Mesendoderm (in vitro differentiated cells): ENCODE measurements around the gene FUT2.
A peak's percentile ranks its signal among the peaks of the same experiment; 100 is the strongest.

ENCODE experiments used
- DNase-seq: peaks from one replicate; pipeline ENCODE4 v3.0.0; 2013
- H2AK5ac ChIP-seq: 2 replicates; pipeline ENCODE4 v1.6.1; 2013; ENCODE audit warnings: low read length, inconsistent platforms
- H2BK120ac ChIP-seq: 2 replicates; pipeline ENCODE4 v1.6.1; 2013; ENCODE audit warnings: low read depth, mild to moderate bottlenecking, low read length, moderate library complexity, mixed read lengths
- H2BK15ac ChIP-seq: replicated peaks from 2 replicates; pipeline ENCODE4 v1.6.1; 2013; ENCODE audit warnings: low read depth, mild to moderate bottlenecking, moderate library complexity
- H2BK5ac ChIP-seq: 2 replicates; pipeline ENCODE4 v1.6.1; 2013; ENCODE audit warnings: low read length, inconsistent platforms
- H3K18ac ChIP-seq: 2 replicates; pipeline ENCODE4 v1.6.1; 2013; ENCODE audit warnings: mild to moderate bottlenecking, low read length, mixed read lengths
- H3K23ac ChIP-seq: one replicate; pipeline ENCODE4 v1.6.1; 2013; ENCODE audit warnings: low read length
- H3K27ac ChIP-seq: 2 replicates; pipeline ENCODE4 v1.5.1; 2013; ENCODE audit warnings: low read depth, mild to moderate bottlenecking, inconsistent platforms, low read length, moderate library complexity
- H3K27me3 ChIP-seq: 2 replicates; pipeline ENCODE4 v1.6.1; 2013; ENCODE audit warnings: low read length, control low read depth, mild to moderate bottlenecking, inconsistent platforms; ENCODE audit not compliant: insufficient read depth, poor library complexity
- H3K36me3 ChIP-seq: 2 replicates; pipeline ENCODE4 v1.6.1; 2013; ENCODE audit warnings: low read length, inconsistent platforms; ENCODE audit not compliant: control insufficient read depth, insufficient read depth
- H3K4ac ChIP-seq: one replicate; pipeline ENCODE4 v1.6.1; 2013; ENCODE audit warnings: low read depth, mild to moderate bottlenecking, low read length, moderate library complexity
- H3K4me1 ChIP-seq: 2 replicates; pipeline ENCODE4 v1.6.1; 2013; ENCODE audit warnings: low read depth, low read length, inconsistent platforms; ENCODE audit not compliant: control insufficient read depth
- H3K4me2 ChIP-seq: 2 replicates; pipeline ENCODE4 v1.6.1; 2013; ENCODE audit warnings: low read length
- H3K4me3 ChIP-seq: 2 replicates; pipeline ENCODE4 v1.5.1; 2013; ENCODE audit warnings: mild to moderate bottlenecking, low read length
- H3K56ac ChIP-seq: one replicate; pipeline ENCODE4 v1.6.1; 2013; ENCODE audit warnings: low read length
- H3K79me1 ChIP-seq: 2 replicates; pipeline ENCODE4 v1.6.1; 2013; ENCODE audit warnings: low read length, inconsistent platforms
- H3K79me2 ChIP-seq: 2 replicates; pipeline ENCODE4 v1.6.1; 2013; ENCODE audit warnings: mild to moderate bottlenecking, low read length; ENCODE audit not compliant: control insufficient read depth, insufficient read depth
- H3K9ac ChIP-seq: 2 replicates; pipeline ENCODE4 v1.6.1; 2013; ENCODE audit warnings: low read length, inconsistent platforms
- H4K5ac ChIP-seq: one replicate; pipeline ENCODE4 v1.6.1; 2013; ENCODE audit warnings: low read length
- H4K8ac ChIP-seq: one replicate; pipeline ENCODE4 v1.6.1; 2013; ENCODE audit warnings: low read depth, mild to moderate bottlenecking, control low read depth, low read length, moderate library complexity
- WGBS: extraction: QIAGEN DNeasy Blood & Tissue Kit; methylation state at CpG from one replicate; pipeline ENCODE4 v1.1.7; 2013; ENCODE audit warnings: low lambda C conversion rate, missing lambda C conversion rate; ENCODE audit not compliant: insufficient coverage; ENCODE audit errors: extremely low coverage; 5-methylcytosine and 5-hydroxymethylcytosine counted together

Gene FUT2

DNA sequence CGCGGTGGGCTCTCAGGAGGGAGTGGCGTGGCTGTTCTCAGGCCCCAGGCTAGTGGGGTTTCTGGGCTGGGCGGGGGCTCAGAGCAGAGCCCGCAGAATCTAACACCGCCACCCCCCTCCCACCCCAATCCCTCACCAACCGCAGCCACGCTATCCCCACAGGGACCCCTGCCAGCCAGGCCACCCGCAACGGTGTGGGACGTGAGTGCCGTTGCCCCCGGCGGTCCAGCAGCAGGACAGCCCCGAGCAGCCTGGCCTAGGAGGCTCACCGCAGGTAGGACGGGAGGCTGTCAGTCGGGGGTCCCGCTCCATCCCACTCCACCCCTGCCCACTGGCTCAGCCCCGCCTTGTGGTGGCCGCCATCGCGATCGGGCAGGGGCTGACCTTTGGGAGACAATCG, 22.8 kb upstream of the FUT2 start, which contains the start of gene NTN5:
Gene NTN5, minus strand, starts transcription at position 24 of the 400 bp plus-strand sequence. CDS start 2,031 bp downstream, outside the sequence.
- H3K4me2 ChIP-seq = no peak within 1 kb of the TSS
- no peaks in the 10 kb centered on the region for H3K79me2 ChIP-seq
- no CpG with 5 or more reads among the region's 25 CpGs for WGBS
- peak within 1 kb of the TSS; percentile 8 for H3K9ac ChIP-seq
- no peak within 1 kb of the TSS for H3K4me3 ChIP-seq
- H3K4ac ChIP-seq = no peak within 1 kb of the TSS
- H2BK120ac ChIP-seq = no peak within 1 kb of the TSS
- H3K56ac ChIP-seq = peak within 1 kb of the TSS; percentile 34
- no peak within 1 kb of the TSS for H4K8ac ChIP-seq
- no peaks in the 10 kb centered on the region for H3K36me3 ChIP-seq
- H4K5ac ChIP-seq = no peak within 1 kb of the TSS
- H2AK5ac ChIP-seq = no peak within 1 kb of the TSS
- H2BK15ac ChIP-seq = no peak within 1 kb of the TSS
- H3K79me1 ChIP-seq = no peaks in the 10 kb centered on the region
- H3K27me3 ChIP-seq = no peaks in the 10 kb centered on the region
- no peak within 1 kb of the TSS for H2BK5ac ChIP-seq
- no peak for DNase-seq
- H3K23ac ChIP-seq = no peak within 1 kb of the TSS
- H3K27ac ChIP-seq = no peak within 1 kb of the TSS
- H3K18ac ChIP-seq = no peak within 1 kb of the TSS
- H3K4me1 ChIP-seq = no peaks in the 10 kb centered on the region

DNA sequence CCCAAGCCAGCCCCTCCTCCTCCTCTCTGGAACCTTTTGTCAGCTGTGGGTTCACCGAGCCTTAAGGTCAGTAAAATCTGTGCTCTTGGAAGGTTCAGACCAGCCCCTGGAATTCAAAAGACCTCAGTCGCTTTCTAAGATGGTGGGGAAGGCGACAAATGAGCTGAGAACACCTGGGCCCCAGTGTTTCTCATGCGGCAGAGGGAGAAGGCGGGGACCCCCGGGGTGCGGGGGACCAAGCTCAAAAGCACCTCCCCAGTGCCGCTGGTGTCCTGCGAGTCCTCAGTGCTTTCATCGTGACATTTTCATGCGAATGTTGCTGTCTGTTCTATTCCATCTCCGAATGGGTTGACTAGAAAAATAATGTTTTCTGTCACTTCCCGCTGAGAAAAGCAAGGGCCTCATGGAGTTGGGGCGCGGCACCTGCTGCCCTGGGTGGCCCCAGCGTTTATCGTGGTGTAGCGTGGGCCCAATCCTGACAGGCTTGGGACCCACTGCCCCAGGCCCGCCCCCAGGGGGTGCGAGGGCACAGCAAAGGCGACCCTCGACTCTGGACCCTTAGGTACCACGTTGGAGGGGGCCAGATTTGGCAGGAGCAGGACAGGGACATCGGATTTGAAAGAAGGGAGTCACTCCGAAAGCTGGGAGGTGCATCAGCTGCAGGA, 22.2 kb upstream of the FUT2 start:
- no peaks in the 10 kb centered on the region for H3K36me3 ChIP-seq
- H3K4me2 ChIP-seq = no peak overlapping the region
- no peaks in the 10 kb centered on the region for H3K4me1 ChIP-seq
- WGBS = no CpG with 5 or more reads among the region's 25 CpGs
- H4K8ac ChIP-seq = no peak overlapping the region
- no peaks in the 10 kb centered on the region for H3K79me1 ChIP-seq
- no peaks in the 10 kb centered on the region for H3K27me3 ChIP-seq
- H3K18ac ChIP-seq = no peak overlapping the region
- peak overlapping the region; percentile 8 for H3K9ac ChIP-seq
- no peak overlapping the region for H3K4ac ChIP-seq
- no peak overlapping the region for H4K5ac ChIP-seq
- no peak overlapping the region for H2BK120ac ChIP-seq
- H2BK5ac ChIP-seq = no peak overlapping the region
- no peak overlapping the region for H3K4me3 ChIP-seq
- no peak overlapping the region for H2AK5ac ChIP-seq
- no peaks in the 10 kb centered on the region for H3K79me2 ChIP-seq
- DNase-seq = no peak
- H2BK15ac ChIP-seq = no peak overlapping the region
- H3K56ac ChIP-seq = peak overlapping the region; percentile 34
- H3K23ac ChIP-seq = no peak overlapping the region
- no peak overlapping the region for H3K27ac ChIP-seq

GRCh38 chr19:48674216-48674809, 21.5 kb upstream of the FUT2 start:
- H4K8ac ChIP-seq = no peak overlapping the region
- H3K27ac ChIP-seq = no peak overlapping the region
- no peaks in the 10 kb centered on the region for H3K79me1 ChIP-seq
- no peaks in the 10 kb centered on the region for H3K36me3 ChIP-seq
- H2BK120ac ChIP-seq = no peak overlapping the region
- no peaks in the 10 kb centered on the region for H3K27me3 ChIP-seq
- H4K5ac ChIP-seq = no peak overlapping the region
- H2BK15ac ChIP-seq = no peak overlapping the region
- WGBS = no CpG with 5 or more reads among the region's 19 CpGs
- H2BK5ac ChIP-seq = no peak overlapping the region
- no peaks in the 10 kb centered on the region for H3K79me2 ChIP-seq
- no peaks in the 10 kb centered on the region for H3K4me1 ChIP-seq
- no peak overlapping the region for H3K4me2 ChIP-seq
- H2AK5ac ChIP-seq = no peak overlapping the region
- H3K4me3 ChIP-seq = no peak overlapping the region
- H3K23ac ChIP-seq = no peak overlapping the region
- H3K4ac ChIP-seq = no peak overlapping the region
- no peak overlapping the region for H3K9ac ChIP-seq
- peak overlapping the region; percentile 28 for H3K56ac ChIP-seq
- no peak overlapping the region for H3K18ac ChIP-seq
- no peak for DNase-seq

GRCh38 chr19:48674921-48675824, 20.6 kb upstream of the FUT2 start:
- Histone ChIP-seq H4K8ac (no peak overlapping the region), H3K27ac (no peak overlapping the region), H3K79me1 (no peaks in the 10 kb centered on the region), H3K36me3 (no peaks in the 10 kb centered on the region), H2BK15ac (no peak overlapping the region), H3K9ac (no peak overlapping the region), H3K4me3 (no peak overlapping the region), H4K5ac (no peak overlapping the region), H2BK120ac (no peak overlapping the region), H3K4me2 (no peak overlapping the region), H2AK5ac (no peak overlapping the region), H2BK5ac (no peak overlapping the region), H3K56ac (peak overlapping the region; percentile 37), H3K4me1 (no peaks in the 10 kb centered on the region), H3K18ac (no peak overlapping the region), H3K79me2 (no peaks in the 10 kb centered on the region), H3K23ac (no peak overlapping the region), H3K27me3 (no peaks in the 10 kb centered on the region), H3K4ac (no peak overlapping the region)
- peak; percentile 92 for DNase-seq
- WGBS = no CpG with 5 or more reads among the region's 28 CpGs

DNA sequence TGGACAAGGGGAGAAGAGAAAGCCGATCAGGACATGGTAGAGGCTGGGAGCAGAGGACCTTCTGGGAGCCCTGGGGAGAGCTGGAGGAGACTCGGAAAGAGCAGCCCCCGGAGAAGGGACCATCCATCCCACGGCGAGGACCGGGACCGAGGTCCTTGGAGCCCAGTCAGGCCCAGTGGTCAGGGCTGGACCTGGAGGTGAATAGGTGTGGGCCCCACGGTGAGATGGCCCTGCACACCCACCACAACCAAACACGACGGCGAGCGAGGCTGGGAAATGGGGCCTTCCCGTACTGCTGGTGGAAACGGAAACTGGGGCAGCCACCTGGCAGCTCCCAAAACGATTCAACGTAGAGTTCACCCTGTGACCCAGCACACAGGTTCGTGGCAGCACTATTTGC, 19.3 kb upstream of the FUT2 start:
- no peak for DNase-seq
- Histone ChIP-seq H3K36me3 (no peaks in the 10 kb centered on the region), H3K79me2 (no peaks in the 10 kb centered on the region), H3K4me3 (no peak overlapping the region), H4K8ac (no peak overlapping the region), H3K79me1 (no peaks in the 10 kb centered on the region), H2BK15ac (no peak overlapping the region), H2BK120ac (no peak overlapping the region), H3K56ac (no peak overlapping the region), H3K4me1 (no peaks in the 10 kb centered on the region), H3K27me3 (no peaks in the 10 kb centered on the region), H2BK5ac (no peak overlapping the region), H4K5ac (no peak overlapping the region), H3K4ac (no peak overlapping the region), H3K27ac (no peak overlapping the region), H3K4me2 (no peak overlapping the region), H3K18ac (no peak overlapping the region), H2AK5ac (no peak overlapping the region), H3K9ac (no peak overlapping the region), H3K23ac (no peak overlapping the region)
- no CpG with 5 or more reads among the region's 17 CpGs for WGBS
